Natural killer cell (primary cell): ENCODE measurements around the gene OGFR. TPM values are rescaled to one million over a fixed set of nuclear protein-coding genes. Genes with fewer than 3 reads are reported as not detected.

Experiments
- ATAC-seq, 3 donors: fragments of 150-1000 bp in 2 of 3; fragments of 200-7000 bp in 1 of 3; cut with Tn5 transposase; 1 replicate in 1 of 3; 2 replicates in 2 of 3; pipeline ENCODE4 v1.10.0; 2021; ENCODE audit warnings: mild to moderate bottlenecking in 2 of 3, moderate library complexity in 2 of 3
- DNase-seq, 2 donors: peaks; one replicate each; pipeline versions ENCODE4 v3.0.0 to v3.0.0-alpha.2; 2013 to 2021; ENCODE audit warnings: mixed read lengths in 1 of 2
- H3K27ac ChIP-seq: one replicate; pipeline ENCODE4 v1.5.1; 2013; ENCODE audit warnings: mild to moderate bottlenecking, low read length
- H3K27me3 ChIP-seq: one replicate; pipeline ENCODE4 v1.6.1; 2013; ENCODE audit warnings: low read length; ENCODE audit not compliant: control insufficient read depth, insufficient read depth
- H3K36me3 ChIP-seq: one replicate; pipeline ENCODE4 v1.6.1; 2013; ENCODE audit warnings: low read length; ENCODE audit not compliant: control insufficient read depth, insufficient read depth
- H3K4me1 ChIP-seq: one replicate; pipeline ENCODE4 v1.6.1; 2013; ENCODE audit warnings: low read length; ENCODE audit not compliant: control insufficient read depth, insufficient read depth
- H3K4me3 ChIP-seq: one replicate; pipeline ENCODE4 v1.5.1; 2013; ENCODE audit warnings: low read length
- H3K9me3 ChIP-seq: one replicate; pipeline ENCODE4 v1.6.1; 2013; ENCODE audit warnings: low read length; ENCODE audit not compliant: control insufficient read depth, insufficient read depth
- H3K27ac Mint-ChIP-seq, 2 donors: one replicate each; pipeline ENCODE4 v1.8.0; 2022; ENCODE audit warnings: mild to moderate bottlenecking in 2 of 2, mixed read lengths in 2 of 2, moderate library complexity in 1 of 2
- H3K27me3 Mint-ChIP-seq, 2 donors: one replicate each; pipeline ENCODE4 v1.8.0; 2022; ENCODE audit warnings: low read depth in 2 of 2, mixed read lengths in 2 of 2
- H3K36me3 Mint-ChIP-seq: one replicate; pipeline ENCODE4 v1.8.0; 2022; ENCODE audit warnings: mixed read lengths
- H3K4me1 Mint-ChIP-seq, 2 donors: one replicate each; pipeline ENCODE4 v1.8.0; 2022; ENCODE audit warnings: mixed read lengths in 2 of 2
- H3K4me3 Mint-ChIP-seq: one replicate; pipeline ENCODE4 v1.8.0; 2022; ENCODE audit warnings: mild to moderate bottlenecking, moderate library complexity, mixed read lengths
- H3K9me3 Mint-ChIP-seq, 2 donors: one replicate each; pipeline ENCODE4 v1.8.0; 2022; ENCODE audit warnings: mixed read lengths in 2 of 2
- WGBS: methylation state at CpG from one replicate; pipeline ENCODE4 v1.1.7; 2013; ENCODE audit warnings: missing lambda C conversion rate; ENCODE audit not compliant: insufficient coverage; 5-methylcytosine and 5-hydroxymethylcytosine counted together
- intact Hi-C: fragments of 100-400 bp; cut with micrococcal nuclease; formaldehyde crosslinking; loops from one replicate; pipeline ENCODE4 v1.14.2; 2022
- total RNA-seq, 4 donors: library from RNA; stranded (reverse); fragments of 120-200 nt in 1 of 4; gene quantifications; one replicate each; pipeline versions ENCODE4 v1.2.3 to v1.2.4, GENCODE V29; 2013 to 2022
- TF ChIP-seq, protein P1 (sequence below): fragments of 200-600 bp; IDR thresholded peaks from one replicate; pipeline ENCODE4 v1.8.0; 2022; ENCODE audit warnings: antibody characterized with exemption

OGFR gene
- total RNA-seq, 3 donors from 2014 or later (not counting 1 experiment from before 2014, with no cell fraction given), result 71.0 to 84.0 (median 83.0) TPM

DNA sequence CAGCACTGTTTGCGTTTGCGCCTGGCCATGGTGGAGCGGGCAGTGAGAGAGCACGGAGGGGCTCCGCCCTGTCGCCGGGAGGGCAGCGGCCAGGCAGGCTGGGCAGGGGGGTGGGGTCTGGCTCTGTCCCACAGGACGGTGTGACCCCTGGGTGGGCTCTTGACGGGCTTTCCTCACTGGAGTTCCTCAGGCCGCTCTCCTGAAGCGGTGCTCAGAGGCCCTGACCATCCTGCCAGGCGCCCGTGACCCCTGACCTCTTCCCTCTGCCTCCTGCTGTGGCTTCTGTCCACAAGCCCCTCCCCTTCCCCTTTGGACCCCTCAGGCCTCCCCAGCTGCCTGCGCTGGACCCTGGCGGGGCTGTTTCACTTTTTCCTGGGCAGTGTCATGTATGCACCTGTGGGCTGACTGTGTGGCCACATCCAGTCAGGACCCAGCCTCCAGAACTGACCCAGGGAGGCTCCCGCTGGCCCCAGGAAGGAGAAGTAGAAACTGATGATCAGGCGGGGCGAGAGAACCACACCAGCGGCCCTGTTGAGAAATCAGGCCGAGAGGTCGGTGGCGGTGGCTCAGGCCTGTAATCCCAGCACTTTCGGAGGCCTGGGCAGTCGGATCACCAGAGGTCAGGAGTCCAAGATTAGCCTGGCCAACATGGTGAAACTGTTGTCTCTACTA, 1.2 kb downstream of the OGFR start:
- Mint-ChIP-seq H3K27ac (peak overlapping the region; percentile 29 to 78), H3K4me3 (peak overlapping the region; percentile 73), H3K27me3 (no peaks in the 10 kb centered on the region), H3K9me3 (no peaks in the 10 kb centered on the region), H3K36me3 (no peaks in the 10 kb centered on the region), H3K4me1 (peaks cover 5 to 23% of the 10 kb centered on the region in 2 donors)
- intact Hi-C loops, result loop anchor here (10.0 kb wide), 1 partner anchor 129 kb away; the partner anchor contains the start of gene GID8
- no peak for ATAC-seq
- 43% methylated on average over 25 of the region's 25 CpGs for WGBS
- no peak for DNase-seq
- peak overlapping the region; percentile 51 for H3K27ac ChIP-seq
- H3K9me3 ChIP-seq, result no peaks in the 10 kb centered on the region
- peak overlapping the region; percentile 67 for H3K4me3 ChIP-seq
- H3K36me3 ChIP-seq, result peaks cover 39% of the 10 kb centered on the region
- H3K27me3 ChIP-seq, result no peaks in the 10 kb centered on the region
- TF ChIP-seq, protein P1, sequence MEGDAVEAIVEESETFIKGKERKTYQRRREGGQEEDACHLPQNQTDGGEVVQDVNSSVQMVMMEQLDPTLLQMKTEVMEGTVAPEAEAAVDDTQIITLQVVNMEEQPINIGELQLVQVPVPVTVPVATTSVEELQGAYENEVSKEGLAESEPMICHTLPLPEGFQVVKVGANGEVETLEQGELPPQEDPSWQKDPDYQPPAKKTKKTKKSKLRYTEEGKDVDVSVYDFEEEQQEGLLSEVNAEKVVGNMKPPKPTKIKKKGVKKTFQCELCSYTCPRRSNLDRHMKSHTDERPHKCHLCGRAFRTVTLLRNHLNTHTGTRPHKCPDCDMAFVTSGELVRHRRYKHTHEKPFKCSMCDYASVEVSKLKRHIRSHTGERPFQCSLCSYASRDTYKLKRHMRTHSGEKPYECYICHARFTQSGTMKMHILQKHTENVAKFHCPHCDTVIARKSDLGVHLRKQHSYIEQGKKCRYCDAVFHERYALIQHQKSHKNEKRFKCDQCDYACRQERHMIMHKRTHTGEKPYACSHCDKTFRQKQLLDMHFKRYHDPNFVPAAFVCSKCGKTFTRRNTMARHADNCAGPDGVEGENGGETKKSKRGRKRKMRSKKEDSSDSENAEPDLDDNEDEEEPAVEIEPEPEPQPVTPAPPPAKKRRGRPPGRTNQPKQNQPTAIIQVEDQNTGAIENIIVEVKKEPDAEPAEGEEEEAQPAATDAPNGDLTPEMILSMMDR, result no peak
- peaks cover 47% of the 10 kb centered on the region for H3K4me1 ChIP-seq

DNA sequence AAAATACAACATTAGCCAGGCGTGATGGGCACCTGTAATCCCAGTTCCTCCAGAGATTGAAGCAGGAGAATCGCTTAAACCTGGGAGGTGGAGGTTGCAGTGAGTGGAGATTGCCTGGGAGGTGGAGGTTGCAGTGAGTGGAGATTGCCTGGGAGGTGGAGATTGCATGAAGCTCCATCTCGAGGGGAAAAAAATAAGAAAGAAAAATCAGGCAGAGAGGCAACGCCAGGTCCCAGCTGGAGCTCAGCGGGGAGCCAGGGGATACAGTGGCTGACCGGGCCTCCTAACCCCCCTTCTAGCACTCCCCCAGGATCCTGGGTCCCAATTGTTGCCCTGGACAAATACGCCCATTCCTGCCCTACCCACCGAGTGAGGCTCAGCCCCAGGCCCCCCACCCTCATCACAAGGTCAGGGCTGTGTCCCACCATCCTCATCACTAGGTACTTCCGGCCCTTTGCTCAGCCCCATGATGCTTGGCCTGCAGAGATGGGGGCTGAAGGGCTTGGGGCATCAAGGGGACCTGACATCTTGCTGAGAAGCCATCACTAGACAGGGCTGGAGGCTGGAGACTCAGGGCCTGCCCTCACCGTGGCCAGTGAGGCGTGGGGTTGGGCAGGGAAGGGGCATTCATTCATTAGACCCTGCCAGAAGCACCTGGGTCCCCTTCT, 1.9 kb downstream of the OGFR start:
- Histone ChIP-seq H3K4me1 (peaks cover 47% of the 10 kb centered on the region), H3K4me3 (no peak overlapping the region), H3K27me3 (no peaks in the 10 kb centered on the region), H3K27ac (no peak overlapping the region), H3K9me3 (no peaks in the 10 kb centered on the region), H3K36me3 (peaks cover 39% of the 10 kb centered on the region)
- peaks cover 5 to 23% of the 10 kb centered on the region in 2 donors for H3K4me1 Mint-ChIP-seq
- peak overlapping the region; percentile 52 for H3K4me3 Mint-ChIP-seq
- peak overlapping the region; percentile 29 to 78 for H3K27ac Mint-ChIP-seq
- TF ChIP-seq, protein P1, result no peak
- H3K36me3 Mint-ChIP-seq, result no peaks in the 10 kb centered on the region
- ATAC-seq (no peak), DNase-seq (no peak)
- intact Hi-C loops, result loop anchor here (10.0 kb wide), 1 partner anchor 128 kb away; the partner anchor contains the start of gene GID8
- 78% methylated on average over 11 of the region's 11 CpGs for WGBS
- H3K9me3 Mint-ChIP-seq, result no peaks in the 10 kb centered on the region
- H3K27me3 Mint-ChIP-seq, result no peaks in the 10 kb centered on the region

- intact Hi-C loops, result loop anchor here (1.0 to 10.0 kb wide), 3 partner anchors 127 to 307 kb away; partner anchors contain the start of gene GID8
- Histone ChIP-seq H3K4me1 (peaks cover 47% of the 10 kb centered on the region), H3K4me3 (no peak overlapping the region), H3K36me3 (peaks cover 49% of the 10 kb centered on the region), H3K27me3 (no peaks in the 10 kb centered on the region), H3K27ac (no peak overlapping the region), H3K9me3 (no peaks in the 10 kb centered on the region)
- TF ChIP-seq, protein P1, result no peak
- Mint-ChIP-seq H3K4me1 (peaks cover 5 to 23% of the 10 kb centered on the region in 2 donors), H3K27ac (peak overlapping the region; percentile 45 to 65), H3K36me3 (no peaks in the 10 kb centered on the region), H3K4me3 (peak overlapping the region; percentile 52), H3K9me3 (no peaks in the 10 kb centered on the region), H3K27me3 (no peaks in the 10 kb centered on the region)
- ATAC-seq (no peak), DNase-seq (peak in 1 of 2 donors; percentile 29)
- 90% methylated on average over 23 of the region's 23 CpGs for WGBS
These were observed 3.0 kb downstream of the OGFR start for GRCh38 chr20:62807444-62808210.
